GM10266 (cell line): ENCODE results near the gene FAM219A.
"Not testable (repeated sequence)": the region's sequence is repeated elsewhere in the genome, so short reads cannot be mapped to it uniquely, and the experiment has no call there.

Experiments used
- DNase-seq: peaks from one replicate; pipeline ENCODE4 v3.0.0; 2012; ENCODE audit errors: extremely low spot score
- TF ChIP-seq, protein P1 (sequence below): IDR thresholded peaks from 2 replicates; pipeline ENCODE4 v1.5.1; 2012; ENCODE audit warnings: mild to moderate bottlenecking, low read depth; ENCODE audit not compliant: control insufficient read depth, insufficient read depth; ENCODE audit errors: missing control alignments

Gene FAM219A

DNA sequence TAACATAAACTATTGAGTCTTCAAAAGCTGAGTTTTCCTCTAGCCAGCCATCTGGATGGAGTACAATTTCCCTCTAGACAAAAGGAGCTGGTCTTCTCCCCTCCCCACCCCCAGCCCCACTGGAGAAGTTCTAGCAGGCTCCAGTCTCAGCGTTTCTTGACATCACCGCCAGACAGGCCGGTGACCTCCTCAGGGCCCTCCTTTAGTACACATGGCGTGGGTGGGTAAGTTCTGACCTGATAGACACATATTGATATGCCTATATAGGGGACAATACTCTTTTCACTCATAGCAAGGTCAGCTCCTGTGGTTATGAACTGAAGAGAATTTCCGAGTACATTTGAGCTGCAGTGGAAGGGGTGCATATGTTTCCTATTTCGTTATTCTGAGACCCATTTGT, 27.5 kb upstream of the FAM219A start:
- TF ChIP-seq, protein P1, sequence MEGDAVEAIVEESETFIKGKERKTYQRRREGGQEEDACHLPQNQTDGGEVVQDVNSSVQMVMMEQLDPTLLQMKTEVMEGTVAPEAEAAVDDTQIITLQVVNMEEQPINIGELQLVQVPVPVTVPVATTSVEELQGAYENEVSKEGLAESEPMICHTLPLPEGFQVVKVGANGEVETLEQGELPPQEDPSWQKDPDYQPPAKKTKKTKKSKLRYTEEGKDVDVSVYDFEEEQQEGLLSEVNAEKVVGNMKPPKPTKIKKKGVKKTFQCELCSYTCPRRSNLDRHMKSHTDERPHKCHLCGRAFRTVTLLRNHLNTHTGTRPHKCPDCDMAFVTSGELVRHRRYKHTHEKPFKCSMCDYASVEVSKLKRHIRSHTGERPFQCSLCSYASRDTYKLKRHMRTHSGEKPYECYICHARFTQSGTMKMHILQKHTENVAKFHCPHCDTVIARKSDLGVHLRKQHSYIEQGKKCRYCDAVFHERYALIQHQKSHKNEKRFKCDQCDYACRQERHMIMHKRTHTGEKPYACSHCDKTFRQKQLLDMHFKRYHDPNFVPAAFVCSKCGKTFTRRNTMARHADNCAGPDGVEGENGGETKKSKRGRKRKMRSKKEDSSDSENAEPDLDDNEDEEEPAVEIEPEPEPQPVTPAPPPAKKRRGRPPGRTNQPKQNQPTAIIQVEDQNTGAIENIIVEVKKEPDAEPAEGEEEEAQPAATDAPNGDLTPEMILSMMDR, result no peak

DNA sequence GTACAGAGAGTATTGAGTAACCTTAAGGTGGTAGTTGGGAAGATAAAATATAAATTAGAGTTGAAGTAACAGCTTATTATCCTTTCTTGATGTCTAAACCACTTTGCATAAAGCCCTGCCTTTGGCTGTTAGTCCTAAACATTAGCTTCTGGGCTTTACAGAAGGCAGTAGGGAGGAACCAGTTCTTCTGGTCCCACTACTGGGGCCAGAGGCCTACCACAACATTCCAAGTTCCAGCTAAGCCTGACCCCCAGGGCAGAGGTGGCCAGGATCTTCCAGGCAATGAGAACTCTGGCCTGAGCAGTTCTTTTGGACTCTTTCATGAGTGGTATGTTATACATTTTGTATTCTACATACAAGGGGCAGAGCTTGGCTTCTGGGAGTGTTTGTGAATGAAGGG, 26.3 kb upstream of the FAM219A start:
- no peak for DNase-seq
- TF ChIP-seq, protein P1, result no peak

More for the DNA sequence above, 27.5 kb upstream of the FAM219A start:
- no peak for DNase-seq

DNA sequence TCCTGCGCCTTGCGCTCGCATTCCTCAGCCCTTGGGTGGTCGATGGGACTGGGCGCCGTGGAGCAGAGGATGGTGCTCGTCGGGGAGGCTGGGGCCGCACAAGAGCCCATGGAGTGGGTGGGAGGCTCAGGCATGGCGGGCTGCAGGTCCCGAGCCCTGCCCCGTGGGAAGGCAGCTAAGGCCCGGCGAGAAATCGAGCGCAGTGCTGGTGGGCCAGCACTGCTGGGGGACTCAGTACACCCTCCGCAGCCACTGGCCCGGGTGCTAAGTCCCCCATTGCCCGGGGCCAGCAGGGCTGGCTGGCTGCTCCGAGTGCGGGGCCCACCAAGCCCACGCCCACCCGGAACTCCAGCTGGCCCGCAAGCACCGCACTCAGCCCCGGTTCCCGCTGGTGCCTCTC, 24.4 kb upstream of the FAM219A start:
- not testable (repeated sequence) for DNase-seq

DNA sequence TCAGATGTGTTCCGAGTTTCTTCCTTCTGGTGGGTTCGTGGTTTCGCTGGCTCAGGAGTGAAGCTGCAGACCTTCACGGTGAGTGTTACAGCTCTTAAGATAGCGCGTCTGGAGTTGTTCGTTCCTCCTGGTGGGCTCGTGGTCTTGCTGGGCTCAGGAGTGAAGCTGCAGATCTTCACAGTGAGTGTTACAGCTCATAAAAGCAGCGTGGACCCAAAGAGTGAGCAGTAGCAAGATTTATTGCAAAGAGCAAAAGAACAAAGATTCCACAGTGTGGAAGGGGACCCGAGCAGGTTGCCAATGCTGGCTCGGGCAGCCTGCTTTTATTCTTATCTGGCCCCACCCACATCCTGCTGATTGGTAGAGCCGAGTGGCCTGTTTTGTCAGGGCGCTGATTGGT, 23.2 kb upstream of the FAM219A start:
- not testable (repeated sequence) for DNase-seq

DNA sequence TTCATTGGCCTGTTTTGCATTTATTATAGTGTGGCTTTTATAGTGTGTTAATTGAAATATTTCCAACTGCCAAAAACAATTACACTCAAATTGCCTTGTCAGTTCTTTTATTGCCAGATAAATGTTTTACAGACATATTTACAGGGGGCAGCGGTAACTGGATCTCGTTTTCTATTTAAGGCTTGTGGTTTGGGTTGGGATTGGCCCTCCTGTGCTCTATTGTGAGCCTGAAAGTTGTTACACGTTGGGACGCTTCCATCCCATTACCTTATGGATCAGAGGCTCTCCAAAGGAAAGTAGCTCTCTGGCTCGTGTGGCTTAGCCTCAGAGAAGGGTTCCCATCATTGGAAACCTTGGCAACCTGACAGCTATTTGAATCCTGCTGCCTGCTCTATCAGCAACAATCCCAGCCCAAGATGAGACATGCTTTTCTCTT, 21.1 kb upstream of the FAM219A start:
- DNase-seq, result no peak
- TF ChIP-seq, protein P1, result no peak

DNA sequence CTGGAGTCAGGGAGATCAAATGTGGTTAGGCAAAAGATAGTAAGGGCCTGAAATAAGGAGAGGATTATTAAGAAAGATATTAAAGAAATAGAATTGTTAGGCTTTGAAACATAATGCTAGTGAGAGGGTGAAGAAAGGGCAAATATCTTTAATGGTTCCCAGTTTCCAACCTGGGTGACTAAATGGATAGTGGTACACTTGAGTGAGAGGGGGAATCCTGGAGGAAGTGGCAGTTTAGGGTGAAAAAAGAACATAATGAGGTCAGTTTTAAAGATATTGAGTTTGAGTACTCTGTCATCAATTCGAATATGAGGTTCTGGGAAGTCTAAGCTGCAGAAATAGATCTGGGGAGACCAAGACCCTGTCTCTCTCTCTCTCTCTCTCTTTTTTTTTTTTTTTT, 19.2 kb upstream of the FAM219A start:
- TF ChIP-seq, protein P1, result no peak

DNA sequence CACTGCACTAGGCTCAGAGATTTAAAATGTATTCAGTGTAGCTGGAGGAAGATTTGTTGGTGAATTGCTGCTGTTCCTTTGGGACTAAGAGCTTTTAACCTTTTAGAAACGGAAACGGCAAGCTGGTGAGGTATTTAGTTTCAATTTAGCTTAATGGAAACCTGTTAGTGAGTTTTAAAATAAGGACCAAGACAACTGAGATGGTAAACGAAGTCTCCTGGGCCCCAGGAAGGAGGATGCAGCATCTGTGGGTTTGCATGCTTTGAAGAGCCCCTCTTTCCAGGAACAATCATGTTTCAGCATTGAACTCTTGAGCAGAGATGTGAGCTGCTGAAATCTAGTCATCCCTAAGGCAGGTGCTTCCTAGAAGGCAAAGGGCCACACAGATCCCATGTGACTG, 16.7 kb upstream of the FAM219A start:
- DNase-seq, result no peak
- TF ChIP-seq, protein P1, result no peak

More for the DNA sequence above, 19.2 kb upstream of the FAM219A start:
- DNase-seq, result no peak

DNA sequence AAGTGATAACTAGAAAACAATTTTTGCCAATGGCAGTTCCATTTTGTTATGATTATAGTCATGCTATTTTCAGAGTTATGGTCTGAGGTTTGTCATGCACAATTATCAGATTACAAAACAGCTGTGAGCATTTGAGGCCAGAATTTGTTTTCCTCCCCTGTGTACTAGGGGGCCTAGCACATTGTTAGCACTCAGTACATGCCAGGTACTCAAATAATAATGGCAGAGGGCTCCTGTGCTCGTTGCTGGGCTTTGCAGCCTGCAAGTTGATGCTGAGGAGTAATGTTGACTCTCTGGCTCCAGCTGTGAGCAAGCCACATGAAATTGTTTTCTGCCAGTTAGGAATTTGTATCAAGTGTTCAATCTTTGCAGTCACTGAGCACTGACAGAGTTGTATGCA, 7.1 kb upstream of the FAM219A start:
- DNase-seq, result no peak
- TF ChIP-seq, protein P1, result no peak
